NCI-H2107 (cell line): ENCODE measurements around the gene HAO2.

Experiments
- DNase-seq: peaks from one replicate; lab custom pipeline; 2025; lab: John Stamatoyannopoulos, UW

HAO2 gene

DNA sequence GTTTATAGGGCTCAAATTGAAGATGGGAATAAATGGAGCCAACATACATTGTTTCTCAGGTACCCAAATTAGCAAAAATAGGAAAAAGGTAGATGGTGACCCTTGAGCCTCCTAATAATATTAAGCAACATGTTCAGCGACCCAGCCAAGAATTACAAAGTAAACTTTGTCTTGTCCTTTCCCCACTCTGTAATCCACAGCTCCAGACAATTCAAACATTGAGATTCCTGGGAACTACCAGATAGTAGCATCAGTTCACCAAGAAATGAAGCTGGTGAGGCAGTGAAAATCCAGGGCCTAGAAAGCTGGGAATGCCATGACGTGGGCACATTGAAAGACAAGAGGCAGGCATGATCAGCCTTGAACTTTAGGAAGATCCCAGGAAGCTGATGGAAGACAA lies 11.7 kb downstream of the HAO2 start:
- no peak for DNase-seq

DNA sequence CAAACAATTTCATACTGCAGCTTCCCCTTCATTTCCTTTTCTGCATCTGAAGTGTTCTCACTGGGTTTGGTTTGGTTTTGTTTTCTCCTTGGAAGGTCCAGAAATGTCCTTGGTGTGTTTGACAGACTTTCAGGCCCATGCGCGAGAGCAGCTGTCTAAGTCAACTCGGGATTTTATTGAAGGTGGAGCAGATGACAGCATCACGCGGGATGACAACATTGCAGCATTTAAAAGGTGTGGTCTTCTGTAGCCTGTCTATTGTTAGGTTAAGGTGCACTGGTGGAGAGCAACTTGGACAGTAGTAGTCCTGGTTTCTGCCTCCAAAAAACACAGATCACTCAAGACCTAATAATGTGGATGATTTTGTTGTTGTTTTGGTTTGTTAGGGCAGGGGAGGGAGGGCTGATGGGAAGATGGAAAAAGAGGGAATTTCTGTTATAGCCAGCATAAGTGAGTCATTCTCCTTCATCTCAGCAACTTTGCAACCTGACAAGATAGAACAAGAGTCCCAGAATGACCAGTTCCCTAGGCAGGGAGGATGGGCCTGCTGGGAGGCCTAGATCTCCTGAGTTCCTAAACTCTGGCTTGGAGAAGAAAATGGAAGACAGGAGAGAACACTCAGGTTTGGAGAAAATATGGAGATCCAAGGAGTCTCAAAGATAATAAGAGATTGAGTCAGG lies 12.5 kb downstream of the HAO2 start:
- no peak for DNase-seq

DNA sequence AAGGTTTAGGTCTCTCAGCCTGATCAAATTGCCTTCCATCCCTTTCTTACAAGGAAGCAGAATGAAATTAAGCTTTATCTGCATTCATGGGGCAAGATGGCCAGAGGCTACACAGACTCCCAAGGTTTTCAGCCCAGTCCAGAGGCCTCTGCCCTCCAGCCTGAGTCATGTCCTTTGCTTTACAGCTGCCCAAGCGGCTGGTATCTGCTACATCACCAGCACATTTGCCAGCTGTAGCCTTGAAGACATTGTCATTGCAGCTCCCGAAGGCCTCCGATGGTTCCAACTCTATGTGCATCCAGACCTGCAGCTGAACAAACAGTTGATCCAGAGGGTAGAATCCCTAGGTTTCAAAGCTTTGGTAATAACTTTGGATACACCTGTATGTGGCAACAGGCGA lies 16.0 kb downstream of the HAO2 start:
- DNase-seq = no peak

DNA sequence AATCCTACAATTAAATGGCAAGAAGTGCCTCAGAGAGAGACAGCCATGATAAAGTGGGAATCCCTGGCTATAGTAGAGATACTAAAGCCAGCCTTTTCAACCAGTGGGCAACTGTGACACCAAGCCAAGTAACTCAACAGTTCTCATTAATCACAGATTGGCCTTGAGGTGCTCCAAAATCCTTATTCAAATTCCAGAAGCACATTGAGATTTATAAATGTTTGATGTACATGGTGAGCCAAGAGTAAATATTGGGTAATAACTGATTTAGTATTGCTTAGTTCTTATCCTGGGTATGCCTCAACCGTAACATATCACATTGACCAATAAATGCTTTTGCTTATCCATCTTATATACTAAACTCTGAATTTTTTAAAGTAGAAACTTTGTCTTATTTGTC lies 17.1 kb downstream of the HAO2 start:
- DNase-seq = no peak

DNA sequence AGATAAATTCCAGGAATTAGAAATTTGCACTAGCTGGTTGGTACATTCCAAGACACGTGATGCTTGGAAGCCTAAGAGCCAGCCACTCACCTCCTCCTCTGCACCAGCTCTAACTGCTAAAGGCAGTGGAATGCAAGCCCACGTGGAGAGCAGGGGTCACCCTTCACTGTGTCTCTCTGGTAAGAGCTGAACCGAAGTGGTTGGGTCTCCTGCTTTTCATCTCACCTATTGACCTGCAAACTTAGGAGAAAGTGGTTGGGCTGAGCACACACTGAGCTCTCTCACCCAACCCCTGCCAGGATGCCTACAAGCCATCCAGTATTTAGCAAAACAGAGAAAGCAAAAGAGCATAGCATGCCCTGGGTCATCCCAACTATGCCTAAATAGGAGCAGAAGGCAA lies 19.3 kb downstream of the HAO2 start:
- no peak for DNase-seq

DNA sequence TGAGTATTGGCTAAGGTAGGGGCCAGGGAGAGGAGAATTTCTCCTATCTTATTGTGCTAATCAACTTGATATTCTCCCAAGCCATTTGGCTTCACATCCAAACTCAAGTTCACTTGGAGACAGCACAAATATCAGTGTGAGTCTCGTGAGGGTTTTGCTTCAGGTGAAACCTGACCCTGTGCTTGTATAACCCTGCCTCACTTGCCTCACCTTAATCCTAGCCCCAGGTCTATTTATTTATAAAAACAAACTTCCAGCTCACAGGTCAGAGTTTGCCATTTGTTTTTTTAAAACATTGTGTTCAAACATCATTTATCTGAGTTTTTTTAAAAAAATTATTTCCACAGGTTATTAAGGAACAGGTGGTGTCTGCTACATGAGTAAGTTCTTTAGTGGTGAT lies 19.9 kb downstream of the HAO2 start:
- DNase-seq = no peak

- DNase-seq = no peak
These were observed 21.9 kb downstream of the HAO2 start for GRCh38 chr1:119390526-119390925.

- DNase-seq = no peak
These were observed 23.2 kb downstream of the HAO2 start for GRCh38 chr1:119391749-119392148.

GRCh38 chr1:119394085-119394484 lies 25.5 kb downstream of the HAO2 start:
- no peak for DNase-seq

- DNase-seq = no peak
These were observed 28.4 kb downstream of the HAO2 start for GRCh38 chr1:119396982-119397381.

GRCh38 chr1:119397986-119398385 lies 29.4 kb downstream of the HAO2 start:
- DNase-seq = no peak

DNA sequence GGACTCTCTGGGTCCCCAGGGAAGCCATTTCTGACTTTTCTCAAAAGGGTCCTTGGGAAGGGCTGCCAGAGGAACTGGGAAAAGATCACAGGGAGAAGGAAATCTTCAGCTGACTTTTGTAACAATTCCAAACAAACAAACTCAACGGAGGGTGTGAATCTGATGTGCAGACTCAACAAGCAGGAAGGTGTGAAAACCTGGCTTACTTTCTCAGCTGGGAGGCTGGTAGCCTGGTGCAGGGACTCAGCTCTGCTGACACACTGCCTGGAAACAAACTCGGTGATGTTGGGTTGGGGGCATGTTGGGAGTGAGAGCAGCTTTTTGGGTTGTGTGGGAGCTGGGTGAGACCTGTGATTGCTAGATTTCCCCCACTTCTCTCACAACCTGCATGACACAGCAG lies 36.2 kb downstream of the HAO2 start:
- no peak for DNase-seq

- no peak for DNase-seq
These were observed 41.1 kb downstream of the HAO2 start for GRCh38 chr1:119409731-119410130.

GRCh38 chr1:119410961-119411360 lies 42.4 kb downstream of the HAO2 start:
- DNase-seq = no peak

GRCh38 chr1:119414950-119415349 lies 46.4 kb downstream of the HAO2 start, which contains the start of gene HSD3B2:
Gene HSD3B2 (plus strand): TSS chr1:119415150. CDS start chr1:119415420, 270 bp downstream.
- DNase-seq = no peak

DNA sequence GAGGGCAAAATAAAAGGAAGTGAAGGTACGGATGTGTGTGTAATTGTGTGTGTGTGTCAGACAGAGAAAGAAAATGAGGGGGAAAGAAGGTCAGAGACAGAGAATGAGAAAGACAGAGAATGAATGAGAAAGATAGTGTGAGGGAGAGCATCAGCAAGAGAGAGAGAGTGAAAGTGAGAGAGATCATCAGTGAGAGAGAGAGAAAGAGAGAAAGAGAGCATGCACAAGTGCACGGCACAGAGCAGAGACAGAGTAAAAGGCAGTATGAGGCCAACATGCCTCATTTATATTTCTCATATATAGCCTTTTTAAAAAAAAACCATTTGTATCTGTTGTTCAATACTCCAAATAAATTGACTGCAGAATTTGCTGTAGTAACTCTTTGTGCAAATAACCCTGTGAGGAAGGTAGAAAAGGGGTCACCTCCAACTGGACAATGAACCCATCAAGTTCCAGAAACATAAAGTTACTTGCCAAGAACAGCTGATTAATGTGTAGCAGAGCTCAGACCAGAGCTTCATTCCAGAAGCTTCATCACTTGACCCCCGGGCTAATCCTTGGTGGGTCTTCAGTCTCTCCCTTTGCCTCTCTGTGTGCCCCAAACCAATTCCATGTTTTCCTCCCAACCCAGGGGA lies 47.5 kb downstream of the HAO2 start:
- DNase-seq = no peak

GRCh38 chr1:119419109-119419508 lies 50.5 kb downstream of the HAO2 start:
- no peak for DNase-seq

DNA sequence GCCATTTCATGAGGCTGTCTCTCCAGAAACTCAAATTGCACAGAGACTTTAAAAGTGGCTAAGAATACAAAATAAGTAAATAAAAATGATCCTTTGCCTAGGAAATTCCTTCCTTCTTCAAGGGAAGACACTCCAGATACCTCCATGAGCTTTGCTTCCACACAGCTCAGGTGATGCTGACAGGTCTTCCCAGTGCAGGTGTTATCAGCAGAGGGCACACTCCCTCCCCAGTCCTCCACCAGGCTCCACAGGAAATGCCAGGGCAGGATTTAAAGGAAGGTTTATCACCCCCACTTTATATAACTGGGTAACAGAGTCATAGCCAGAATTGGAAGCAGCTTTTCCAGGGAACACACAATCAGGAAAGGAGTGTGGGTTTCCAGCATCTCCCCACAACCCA lies 52.1 kb downstream of the HAO2 start:
- no peak for DNase-seq

GRCh38 chr1:119422631-119423030 lies 54.0 kb downstream of the HAO2 start:
- DNase-seq = no peak

- no peak for DNase-seq
These were observed 60.4 kb downstream of the HAO2 start for GRCh38 chr1:119428991-119429390.

- DNase-seq = no peak
These were observed 61.1 kb downstream of the HAO2 start for GRCh38 chr1:119429687-119430086.

GRCh38 chr1:119430486-119430885 lies 61.9 kb downstream of the HAO2 start:
- no peak for DNase-seq

DNA sequence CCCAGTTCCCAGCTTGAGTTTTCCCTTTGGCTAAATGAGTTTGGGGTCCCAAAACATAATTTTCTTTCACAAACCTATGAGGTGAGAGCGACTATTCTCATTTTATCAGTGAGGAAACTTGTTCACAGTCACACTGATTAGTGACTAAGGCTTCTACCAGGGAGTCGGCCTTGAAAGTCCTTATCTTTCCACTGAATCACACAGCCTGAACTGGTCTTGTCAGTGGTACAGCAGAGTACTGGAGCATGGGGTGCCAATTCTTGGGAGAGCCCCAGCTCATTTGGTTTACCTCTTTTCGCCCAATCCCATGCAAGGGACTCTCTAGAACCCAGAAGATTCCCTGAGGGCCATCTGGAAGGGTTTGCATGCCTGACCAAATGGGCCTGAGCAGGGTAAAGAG lies 63.3 kb downstream of the HAO2 start:
- DNase-seq = no peak

GRCh38 chr1:119435052-119435451 lies 66.5 kb downstream of the HAO2 start:
- DNase-seq = no peak
